GM23248 (cell line): ENCODE measurements around the gene ZNF75A.
"Not testable (repeated sequence)": the region's sequence is repeated elsewhere in the genome, so short reads cannot be mapped to it uniquely, and the experiment has no call there.

Experiments
- EZH2 ChIP-seq: fragments of 200-600 bp; sonication (generic); IDR thresholded peaks from 2 replicates; pipeline ENCODE4 v1.6.1; 2018; ENCODE audit warnings: antibody characterized with exemption, mild to moderate bottlenecking; ENCODE audit not compliant: insufficient read depth, poor library complexity, severe bottlenecking
- EZH2phosphoT487 ChIP-seq: fragments of 200-600 bp; sonication (generic); IDR thresholded peaks from 2 replicates; pipeline ENCODE4 v1.6.1; 2018; ENCODE audit warnings: antibody characterized with exemption, moderate library complexity, mild to moderate bottlenecking, low read depth; ENCODE audit not compliant: insufficient read depth

DNA sequence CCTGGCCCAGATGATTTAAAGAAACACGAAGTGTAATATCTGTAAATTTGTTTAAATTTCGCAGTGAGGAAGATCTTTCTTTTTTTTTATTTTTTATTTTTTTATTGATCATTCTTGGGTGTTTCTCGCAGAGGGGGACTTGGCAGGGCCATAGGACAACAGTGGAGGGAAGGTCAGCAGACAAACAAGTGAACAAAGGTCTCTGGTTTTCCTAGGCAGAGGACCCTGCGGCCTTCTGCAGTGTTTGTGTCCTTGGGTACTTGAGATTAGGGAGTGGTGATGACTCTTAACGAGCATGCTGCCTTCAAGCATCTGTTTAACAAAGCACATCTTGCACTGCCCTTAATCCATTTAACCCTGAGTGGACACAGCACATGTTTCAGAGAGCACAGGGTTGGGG, 34.6 kb upstream of the ZNF75A start:
- not testable (repeated sequence) for TF ChIP-seq EZH2, EZH2phosphoT487
